ENCODE data around the gene AGAP1.

The AGAP1 gene

DNA sequence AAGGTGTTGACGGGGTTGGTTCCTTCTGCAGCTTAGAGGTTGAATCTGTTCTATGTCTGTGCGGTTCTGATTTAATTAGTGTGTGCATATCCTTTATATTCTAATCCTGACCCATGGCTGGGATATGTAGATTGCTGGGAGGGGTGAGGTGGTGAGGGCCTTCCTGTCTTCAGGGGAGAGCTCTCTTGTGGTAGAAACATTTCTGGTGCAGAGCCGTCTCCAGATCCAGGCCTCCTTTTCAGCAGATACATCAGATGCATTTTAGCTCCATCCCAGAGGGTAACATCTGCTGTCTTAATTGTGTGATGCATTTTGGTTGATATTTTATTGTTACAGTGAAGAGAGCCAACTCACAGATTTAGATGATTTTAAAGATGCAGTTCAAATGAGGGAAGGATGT, 227.8 kb downstream of the AGAP1 start:
- DNase-seq (ENCODE audit: low read depth) = no peak
- TF ChIP-seq, protein P1, sequence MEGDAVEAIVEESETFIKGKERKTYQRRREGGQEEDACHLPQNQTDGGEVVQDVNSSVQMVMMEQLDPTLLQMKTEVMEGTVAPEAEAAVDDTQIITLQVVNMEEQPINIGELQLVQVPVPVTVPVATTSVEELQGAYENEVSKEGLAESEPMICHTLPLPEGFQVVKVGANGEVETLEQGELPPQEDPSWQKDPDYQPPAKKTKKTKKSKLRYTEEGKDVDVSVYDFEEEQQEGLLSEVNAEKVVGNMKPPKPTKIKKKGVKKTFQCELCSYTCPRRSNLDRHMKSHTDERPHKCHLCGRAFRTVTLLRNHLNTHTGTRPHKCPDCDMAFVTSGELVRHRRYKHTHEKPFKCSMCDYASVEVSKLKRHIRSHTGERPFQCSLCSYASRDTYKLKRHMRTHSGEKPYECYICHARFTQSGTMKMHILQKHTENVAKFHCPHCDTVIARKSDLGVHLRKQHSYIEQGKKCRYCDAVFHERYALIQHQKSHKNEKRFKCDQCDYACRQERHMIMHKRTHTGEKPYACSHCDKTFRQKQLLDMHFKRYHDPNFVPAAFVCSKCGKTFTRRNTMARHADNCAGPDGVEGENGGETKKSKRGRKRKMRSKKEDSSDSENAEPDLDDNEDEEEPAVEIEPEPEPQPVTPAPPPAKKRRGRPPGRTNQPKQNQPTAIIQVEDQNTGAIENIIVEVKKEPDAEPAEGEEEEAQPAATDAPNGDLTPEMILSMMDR (IDR thresholded peaks at IDR 0.05; ENCODE audit: low read depth, low read length, missing control alignments) = no peak
- no peak overlapping the region for H3K4me3 ChIP-seq (ENCODE audit: low read depth, low read length)

DNA sequence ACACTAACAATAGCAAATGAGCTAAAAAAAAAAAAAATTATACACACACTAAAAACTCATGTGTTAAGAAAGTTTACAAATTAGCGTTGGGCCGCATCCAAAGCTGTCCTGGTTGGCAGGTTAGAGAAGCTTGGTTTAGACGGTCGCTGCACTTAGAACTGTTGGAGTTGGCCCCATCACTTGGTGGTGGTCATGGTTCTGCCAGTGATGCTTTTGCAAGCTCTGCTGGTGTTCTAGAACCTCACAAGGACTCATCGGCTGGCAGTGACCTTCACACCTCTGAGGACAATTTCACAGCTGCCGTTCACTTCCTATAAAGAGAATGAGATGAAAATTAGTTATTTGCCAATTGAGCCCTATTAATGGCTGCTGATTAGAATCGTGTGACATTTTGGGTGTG, 229.0 kb downstream of the AGAP1 start:
- DNase-seq (ENCODE audit: low read depth) = no peak
- no peak overlapping the region for H3K4me3 ChIP-seq (ENCODE audit: low read depth, low read length)
- TF ChIP-seq, protein P1 (IDR thresholded peaks at IDR 0.05; ENCODE audit: low read depth, low read length, missing control alignments) = no peak

DNA sequence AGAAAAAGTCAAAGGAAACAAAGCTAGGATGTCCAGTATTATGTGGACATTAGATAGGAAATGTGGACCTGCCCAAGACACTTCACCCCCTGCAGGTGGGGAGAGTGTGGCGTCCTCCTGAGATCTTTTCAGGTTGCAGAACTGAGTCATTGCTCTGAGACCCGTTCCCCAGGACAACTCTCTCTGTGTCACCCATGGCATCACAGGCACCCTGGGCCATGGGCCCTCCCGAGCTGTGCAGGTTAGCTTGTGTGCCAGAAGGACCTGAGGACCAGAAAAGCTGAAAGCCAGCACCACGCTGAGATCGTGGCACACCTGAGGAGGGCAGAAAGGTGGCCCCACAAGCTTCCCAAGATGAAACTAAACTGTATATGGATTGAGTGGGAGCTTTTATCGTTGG, 229.5 kb downstream of the AGAP1 start:
- H3K4me3 ChIP-seq (ENCODE audit: low read depth, low read length) = no peak overlapping the region
- no peak for DNase-seq (ENCODE audit: low read depth)
- TF ChIP-seq, protein P1 (IDR thresholded peaks at IDR 0.05; ENCODE audit: low read depth, low read length, missing control alignments) = no peak

DNA sequence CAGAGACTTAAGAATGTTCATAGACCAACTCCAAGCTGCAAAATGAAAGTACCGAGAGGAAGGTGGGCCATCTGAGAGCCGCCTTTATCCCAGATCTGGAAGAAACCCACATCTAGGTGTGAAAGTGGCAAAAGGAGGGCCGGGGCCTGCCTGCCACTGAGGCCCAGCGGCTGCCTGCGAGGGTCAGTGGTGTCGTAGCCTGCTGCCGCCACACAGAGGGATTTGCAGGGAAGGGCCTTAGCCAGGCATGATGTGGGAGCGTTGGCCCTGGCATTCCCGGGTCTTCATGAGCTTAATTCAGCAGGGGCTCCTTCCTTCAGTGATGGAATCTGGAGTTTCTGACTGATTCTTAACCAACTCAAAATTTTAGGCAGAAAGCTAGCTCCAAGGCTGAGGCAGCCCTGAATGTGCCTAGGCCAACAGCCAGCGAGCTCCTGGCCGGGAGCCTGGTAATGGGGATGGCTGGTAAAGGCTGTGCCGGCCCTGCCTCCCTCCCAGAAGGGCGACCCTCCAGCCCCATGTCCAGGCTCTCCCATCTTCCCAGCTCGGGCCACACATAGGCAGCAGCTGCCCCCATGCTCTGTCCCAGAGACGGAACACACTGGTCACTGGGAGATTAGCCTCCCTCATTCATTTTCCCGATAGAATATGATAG, 230.1 kb downstream of the AGAP1 start:
- TF ChIP-seq, protein P1 (IDR thresholded peaks at IDR 0.05; ENCODE audit: low read depth, low read length, missing control alignments) = no peak

DNA sequence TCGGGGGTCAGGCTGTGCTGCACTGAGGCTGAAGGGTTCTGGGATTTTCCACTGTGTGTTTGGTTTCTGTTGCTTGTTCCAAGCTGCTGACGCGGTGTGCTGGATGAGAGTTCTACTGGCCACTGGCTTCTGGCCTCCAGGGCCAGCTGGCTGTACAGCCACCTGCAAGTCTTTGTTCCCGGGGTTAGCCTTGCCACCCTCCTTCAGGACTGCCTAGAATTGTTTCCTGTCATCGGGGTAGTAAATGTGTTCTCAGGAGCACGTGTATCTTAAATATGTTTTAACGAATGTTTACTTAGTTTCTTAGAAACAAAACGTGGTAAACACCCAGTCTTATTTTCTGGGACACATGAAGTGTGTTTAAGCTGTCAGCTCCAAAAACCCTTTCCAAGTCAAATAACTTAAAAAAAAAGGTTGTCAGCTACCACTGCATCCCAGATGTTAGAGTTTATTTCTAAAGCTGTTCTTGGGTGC, 231.2 kb downstream of the AGAP1 start:
- DNase-seq (ENCODE audit: low read depth) = no peak
- no peak overlapping the region for H3K4me3 ChIP-seq (ENCODE audit: low read depth, low read length)
- TF ChIP-seq, protein P1 (IDR thresholded peaks at IDR 0.05; ENCODE audit: low read depth, low read length, missing control alignments) = no peak

More for the DNA sequence above, 230.1 kb downstream of the AGAP1 start:
- no peak for DNase-seq (ENCODE audit: low read depth)
- no peak overlapping the region for H3K4me3 ChIP-seq (ENCODE audit: low read depth, low read length)

DNA sequence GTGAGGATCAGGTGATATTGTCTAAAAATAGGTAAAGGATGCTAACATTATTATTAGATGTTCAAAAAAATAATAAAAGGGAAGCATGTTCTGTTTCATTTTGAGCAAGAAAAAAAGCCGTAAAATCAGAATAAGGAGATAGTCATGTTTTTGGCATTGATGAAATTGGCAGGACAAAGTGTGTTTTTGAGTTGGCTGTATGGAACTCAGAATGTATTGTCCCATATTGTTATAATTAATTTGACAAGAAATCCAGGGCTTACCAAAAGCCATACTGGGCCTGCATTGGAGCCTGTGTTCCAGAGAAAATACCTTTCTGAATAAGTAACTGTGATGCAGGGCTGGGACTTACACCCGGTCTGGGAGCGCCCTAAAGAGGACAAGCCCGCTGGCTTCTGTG, 232.0 kb downstream of the AGAP1 start:
- TF ChIP-seq, protein P1 (IDR thresholded peaks at IDR 0.05; ENCODE audit: low read depth, low read length, missing control alignments) = no peak
- DNase-seq (ENCODE audit: low read depth) = no peak
- no peak overlapping the region for H3K4me3 ChIP-seq (ENCODE audit: low read depth, low read length)

DNA sequence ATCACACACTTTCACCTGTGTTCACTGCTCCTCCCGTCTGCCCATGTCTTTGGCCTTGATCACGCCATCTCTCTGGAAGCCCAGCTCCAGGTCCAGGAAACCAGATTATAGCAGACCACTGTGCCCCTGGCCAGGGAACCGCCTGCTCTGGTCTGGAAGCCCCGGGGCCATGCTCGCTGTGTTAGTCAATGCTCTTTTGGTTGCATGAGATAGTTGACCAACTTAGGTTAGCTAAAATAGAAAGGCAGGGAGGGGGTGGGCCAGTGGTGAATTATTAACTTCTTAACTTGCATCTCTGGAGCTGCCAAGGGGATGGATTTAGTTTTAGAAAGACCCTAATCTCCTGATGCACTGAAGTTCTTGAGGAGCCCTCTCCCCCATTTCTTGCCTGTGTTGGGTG, 232.7 kb downstream of the AGAP1 start:
- no peak overlapping the region for H3K4me3 ChIP-seq (ENCODE audit: low read depth, low read length)
- DNase-seq (ENCODE audit: low read depth) = no peak
- TF ChIP-seq, protein P1 (IDR thresholded peaks at IDR 0.05; ENCODE audit: low read depth, low read length, missing control alignments) = no peak

Measured in GM12864 (cell line).